GM18909 (cell line): ENCODE data around the gene GPC4.

ENCODE experiments used
- ATAC-seq: cut with Tn5 transposase; IDR thresholded peaks from one replicate; pipeline ENCODE4 v1.9.1; 2021; ENCODE audit warnings: mild to moderate bottlenecking; ENCODE audit not compliant: unreplicated experiment, poor library complexity

GPC4 gene

DNA sequence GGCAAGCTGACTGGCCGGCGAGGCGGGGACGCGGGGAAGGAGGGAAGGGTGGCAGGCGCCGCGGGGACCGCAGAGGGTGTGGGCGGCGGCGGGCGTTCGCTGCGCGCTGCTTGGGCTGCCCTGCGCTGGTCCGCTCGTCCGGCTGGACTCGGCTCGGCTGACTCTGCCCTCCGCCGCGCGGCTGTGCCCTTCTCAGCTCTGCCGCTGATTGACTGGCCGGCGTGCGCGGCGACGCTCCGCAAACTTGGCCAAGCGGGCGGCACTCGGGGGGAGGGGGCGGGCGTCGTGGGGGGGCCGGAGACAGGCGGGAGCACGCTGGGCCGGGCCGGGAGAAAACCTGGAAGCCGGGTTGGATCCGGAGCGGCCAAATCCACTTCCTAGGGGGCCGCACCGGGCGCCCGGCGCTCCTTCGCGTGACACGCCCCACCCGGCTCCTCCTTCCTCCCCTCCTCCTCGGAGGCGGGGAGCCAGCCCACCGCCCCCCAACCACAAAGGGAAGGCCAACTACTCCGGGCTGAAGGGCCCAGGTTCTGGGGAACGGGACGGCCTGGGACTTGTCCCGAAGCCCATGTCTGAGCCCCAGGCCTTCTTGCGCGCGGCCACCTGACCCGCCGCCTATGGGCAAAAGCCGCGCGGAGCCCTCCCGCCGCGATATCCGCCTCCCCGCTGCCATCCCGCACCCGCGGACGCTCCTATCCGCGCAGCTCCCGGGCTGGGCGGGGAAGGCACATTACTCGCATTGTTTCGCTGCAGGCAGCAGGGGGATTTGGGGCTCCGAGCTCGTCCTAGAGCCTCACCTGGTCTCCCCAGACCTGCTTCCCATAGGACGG, at the start of gene GPC4:
TSS of gene GPC4 (minus strand) at position 214 of the 830 bp plus-strand sequence. CDS start 524 bp downstream, outside the sequence.
- ATAC-seq, result no peak

DNA sequence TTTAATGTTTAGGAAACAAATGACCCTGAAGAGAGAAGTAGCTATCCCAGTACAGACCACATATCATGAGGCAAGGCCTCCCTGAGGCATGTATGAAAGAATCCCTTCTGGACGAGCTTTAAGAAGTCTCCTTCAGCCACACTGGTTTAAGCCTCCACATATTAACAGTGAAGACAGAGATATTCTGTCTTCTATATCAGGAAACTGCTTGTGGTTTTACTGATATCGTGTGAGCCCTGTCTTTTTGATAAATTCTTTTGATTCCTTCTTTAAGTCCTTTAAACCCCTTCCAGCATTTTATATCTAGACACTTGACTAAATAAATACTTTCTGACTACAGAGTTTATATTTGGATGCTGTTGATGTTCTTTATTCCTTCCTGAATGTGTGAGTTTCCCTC, 45.9 kb upstream of the GPC4 start:
- no peak for ATAC-seq

GRCh38 chrX:133454924-133455323, 39.6 kb upstream of the GPC4 start:
- ATAC-seq, result no peak

DNA sequence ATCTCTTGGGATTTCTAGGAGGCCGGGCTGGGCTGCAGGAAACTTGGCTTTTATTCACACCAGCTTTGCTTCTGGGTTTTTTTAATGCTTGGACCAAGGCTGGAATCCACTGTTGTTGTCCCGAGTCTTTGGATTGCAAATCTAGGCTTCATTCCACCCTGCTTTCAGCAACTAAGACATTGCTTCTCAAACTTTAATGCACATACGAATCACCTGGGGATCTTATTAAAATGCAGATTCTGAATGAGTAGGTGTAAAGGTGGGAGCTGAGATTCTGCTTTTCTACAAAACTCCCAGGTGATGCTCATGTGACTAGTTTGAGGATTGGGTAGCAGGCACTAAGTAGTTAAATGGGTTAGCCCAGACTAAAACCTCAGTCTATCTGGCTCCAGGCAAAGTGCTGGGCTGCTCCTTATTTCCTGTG, 39.2 kb upstream of the GPC4 start:
- ATAC-seq, result no peak

- ATAC-seq, result no peak
Measured at GRCh38 chrX:133448512-133449076, 33.3 kb upstream of the GPC4 start.

GRCh38 chrX:133444952-133445831, 29.9 kb upstream of the GPC4 start:
- ATAC-seq, result no peak

DNA sequence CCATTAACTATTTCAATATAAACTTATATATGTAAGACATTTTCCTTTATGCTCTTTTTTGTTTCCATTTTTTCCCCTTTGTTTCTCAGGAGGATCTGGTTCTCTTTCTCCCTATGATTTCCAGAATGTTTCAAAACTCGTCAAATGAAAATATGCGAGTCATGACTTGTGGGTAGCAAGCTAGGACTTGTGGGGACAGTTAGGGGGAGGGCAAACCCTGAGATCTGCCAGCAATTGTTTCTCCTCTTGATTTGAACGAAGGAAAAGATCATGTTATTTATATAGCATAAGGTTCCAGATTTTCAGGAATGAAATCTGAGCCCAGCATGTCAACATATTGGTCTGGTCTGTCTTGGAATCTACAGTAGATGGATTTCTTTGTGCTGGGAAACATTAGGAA, 28.9 kb upstream of the GPC4 start:
- ATAC-seq, result no peak

- ATAC-seq, result no peak
Measured at GRCh38 chrX:133440797-133441163, 25.5 kb upstream of the GPC4 start.

DNA sequence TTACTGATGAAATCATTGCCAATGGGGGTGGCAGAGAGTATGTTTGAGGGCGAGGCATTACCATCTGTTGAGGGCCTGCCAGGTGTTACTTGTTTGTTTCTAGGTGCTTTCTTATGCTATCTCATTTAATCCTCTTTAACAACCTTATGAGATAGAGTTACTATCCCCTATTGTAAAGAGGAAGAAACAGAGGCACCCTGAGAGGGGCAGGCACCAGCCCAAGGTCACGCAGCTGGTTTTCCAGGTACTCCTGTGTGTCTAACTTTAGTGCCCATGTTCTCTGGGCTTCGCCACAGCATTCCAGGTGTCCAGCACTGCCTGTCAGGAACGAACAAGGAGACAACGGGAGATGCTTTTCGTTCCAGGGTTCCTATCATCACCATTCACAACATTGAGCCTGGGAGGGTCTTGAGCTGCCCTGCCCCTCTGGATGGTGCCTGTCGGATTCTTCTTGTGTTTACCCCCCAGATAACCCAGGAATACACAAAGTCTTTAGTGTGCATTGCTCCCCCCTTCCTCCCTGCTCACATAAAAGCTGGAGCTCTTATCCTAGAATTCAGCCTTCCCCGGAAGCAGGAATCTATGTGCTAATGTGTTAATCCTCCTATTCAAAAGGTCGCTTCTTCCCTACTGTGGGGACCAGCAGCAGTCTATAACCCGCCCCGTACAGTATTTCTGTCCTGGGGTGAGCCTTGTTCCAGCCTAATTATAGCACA, 24.9 kb upstream of the GPC4 start:
- ATAC-seq, result no peak

DNA sequence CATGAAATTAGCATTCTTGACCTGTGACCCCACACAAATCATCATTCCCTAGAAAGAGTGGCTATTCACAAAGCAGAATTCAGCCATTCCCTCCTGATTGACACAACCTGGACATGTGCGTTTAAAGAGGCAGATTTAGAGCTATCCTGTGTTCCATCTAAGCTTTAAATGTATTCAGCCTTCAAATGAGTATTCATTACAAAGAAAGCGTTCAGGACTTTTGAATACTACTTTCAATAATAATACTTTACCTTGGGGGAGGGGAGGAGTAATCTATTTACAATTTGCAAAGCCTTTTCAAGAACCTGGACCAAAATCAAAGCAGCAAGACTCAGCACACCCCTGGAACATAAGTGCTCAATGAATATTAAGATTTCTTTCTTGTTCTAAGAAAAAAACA, 22.5 kb upstream of the GPC4 start:
- ATAC-seq, result no peak

DNA sequence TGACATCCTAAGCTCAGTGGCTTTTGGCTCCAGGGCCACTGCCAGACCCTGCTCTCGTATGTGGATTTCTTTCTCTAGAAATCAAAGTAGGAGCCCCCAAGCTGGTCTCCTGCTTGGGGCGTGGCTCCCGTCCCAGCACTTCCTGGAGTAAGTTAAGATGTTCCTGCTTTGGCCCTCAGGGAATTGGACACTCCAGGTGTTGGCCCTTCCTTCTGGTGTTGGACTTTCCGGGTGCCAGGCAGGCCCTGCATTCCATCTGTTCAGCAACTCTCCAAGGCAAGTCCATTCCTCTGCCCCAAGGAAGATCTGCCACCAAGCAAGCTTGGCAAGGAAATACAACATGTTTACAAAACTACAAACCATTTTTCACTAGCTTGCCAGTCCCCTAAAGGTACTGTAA, 22.1 kb upstream of the GPC4 start:
- no peak for ATAC-seq

DNA sequence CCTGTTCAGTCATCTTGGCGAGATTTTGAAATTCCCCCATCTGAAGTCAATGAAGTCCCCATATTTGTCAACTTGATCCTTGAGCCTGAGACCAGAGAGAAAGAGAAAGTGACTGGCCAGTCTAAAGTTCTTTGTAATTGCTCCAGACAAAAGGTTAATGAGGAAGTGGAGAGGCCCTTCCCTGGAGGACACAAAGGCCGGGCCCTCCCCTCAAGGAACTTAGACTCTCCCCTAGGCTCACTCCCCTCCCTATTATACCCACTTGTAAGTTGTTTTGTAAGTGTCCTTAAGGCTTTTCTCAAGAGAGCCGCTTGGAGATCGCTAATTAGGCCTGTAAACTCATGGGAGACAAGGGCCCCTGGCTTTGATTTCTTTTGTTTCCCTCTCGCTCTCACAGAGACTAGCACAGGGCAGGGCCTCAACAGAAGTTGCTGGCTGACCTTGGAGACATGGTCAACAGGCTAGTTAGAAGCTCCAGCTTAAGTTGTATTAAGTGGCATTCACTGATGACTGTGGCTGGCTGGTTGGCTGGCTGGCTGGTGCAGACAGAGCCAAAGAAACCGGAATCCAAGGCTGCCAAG, 20.3 kb upstream of the GPC4 start:
- ATAC-seq, result no peak

GRCh38 chrX:133434197-133434820, 19.0 kb upstream of the GPC4 start:
- ATAC-seq, result no peak

- ATAC-seq, result no peak
Measured at GRCh38 chrX:133419911-133420310, 4.6 kb upstream of the GPC4 start.

DNA sequence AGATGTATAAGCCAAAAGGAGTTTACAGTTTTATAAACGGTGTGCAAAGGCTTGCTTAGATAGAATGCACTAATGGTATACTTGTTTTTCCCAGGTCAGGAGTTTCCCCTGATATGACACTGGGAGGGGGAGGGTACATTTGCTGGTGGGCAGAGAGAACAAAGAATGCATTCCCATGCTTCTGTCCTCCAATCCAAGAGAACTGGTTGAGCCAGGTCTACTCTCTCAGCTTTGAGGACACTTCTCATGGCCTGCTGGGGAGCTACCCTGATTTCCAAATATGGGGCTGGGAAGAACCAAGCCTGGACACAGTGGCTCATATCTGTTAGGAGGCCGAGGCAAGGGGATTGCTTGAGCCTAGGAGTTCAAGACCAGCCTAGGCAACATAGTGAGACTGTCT, 3.3 kb upstream of the GPC4 start:
- no peak for ATAC-seq

DNA sequence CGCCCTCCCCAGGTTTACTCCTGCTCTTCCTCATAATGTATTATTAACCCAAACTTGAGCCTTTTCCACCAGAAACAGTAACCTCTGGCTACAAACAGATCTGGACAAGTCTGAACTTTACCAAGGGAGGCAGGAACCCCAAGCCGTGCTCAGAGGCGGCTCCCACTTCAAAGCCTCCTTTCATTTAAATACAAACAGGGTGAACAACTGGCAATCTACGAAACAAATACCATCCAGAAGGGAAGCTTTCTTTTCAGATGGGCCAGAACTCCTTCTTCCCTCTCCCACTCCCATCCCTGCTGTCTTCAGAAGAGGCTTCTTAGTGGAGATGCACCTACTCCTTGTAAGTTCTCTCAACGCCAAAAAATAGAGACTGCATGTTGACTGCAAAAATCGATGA, 2.1 kb upstream of the GPC4 start:
- no peak for ATAC-seq

GRCh38 chrX:133414406-133415275, 648 bp downstream of the GPC4 start:
- ATAC-seq, result no peak

DNA sequence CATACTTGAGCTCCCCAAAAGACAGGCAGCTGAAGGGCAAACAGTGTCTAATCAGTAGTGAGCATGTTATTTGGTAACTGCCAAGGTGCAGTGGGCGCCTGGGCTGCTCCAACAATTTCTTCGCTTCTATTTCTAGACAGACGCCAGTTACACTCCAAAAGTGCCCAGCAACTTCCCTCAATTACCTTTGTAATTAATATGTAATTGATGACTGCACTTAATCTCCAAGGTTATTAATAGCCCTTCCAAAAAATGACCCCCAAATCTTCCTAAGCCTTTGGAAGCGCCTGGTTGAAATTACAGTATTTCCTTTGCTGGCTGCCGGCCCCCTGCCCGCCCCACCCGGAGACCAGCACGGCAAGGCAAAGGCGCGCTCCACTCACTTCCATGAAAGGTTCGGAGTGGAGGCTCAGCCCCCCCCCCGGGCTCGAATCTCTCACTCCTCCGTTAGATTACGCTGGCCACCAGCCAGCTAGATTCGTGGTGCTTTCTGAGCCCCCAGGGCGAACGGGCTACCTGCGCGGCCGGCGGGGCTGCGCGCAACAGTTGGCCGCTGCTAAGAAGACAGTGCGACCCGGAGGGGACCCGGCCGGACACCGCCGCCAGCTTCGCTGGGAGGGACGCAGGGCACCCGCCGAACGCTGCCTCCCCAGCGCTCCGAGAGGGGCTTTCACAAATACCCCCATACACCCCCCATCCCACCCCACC, 1.9 kb downstream of the GPC4 start:
- no peak for ATAC-seq
